ENCODE results near the gene CAMK2B. TPM values are rescaled to one million over a fixed set of nuclear protein-coding genes. Genes with fewer than 3 reads are reported as not detected.

CAMK2B gene
- total and polyA plus RNA-seq, 2 experiments from 2014 or later = not detected

DNA sequence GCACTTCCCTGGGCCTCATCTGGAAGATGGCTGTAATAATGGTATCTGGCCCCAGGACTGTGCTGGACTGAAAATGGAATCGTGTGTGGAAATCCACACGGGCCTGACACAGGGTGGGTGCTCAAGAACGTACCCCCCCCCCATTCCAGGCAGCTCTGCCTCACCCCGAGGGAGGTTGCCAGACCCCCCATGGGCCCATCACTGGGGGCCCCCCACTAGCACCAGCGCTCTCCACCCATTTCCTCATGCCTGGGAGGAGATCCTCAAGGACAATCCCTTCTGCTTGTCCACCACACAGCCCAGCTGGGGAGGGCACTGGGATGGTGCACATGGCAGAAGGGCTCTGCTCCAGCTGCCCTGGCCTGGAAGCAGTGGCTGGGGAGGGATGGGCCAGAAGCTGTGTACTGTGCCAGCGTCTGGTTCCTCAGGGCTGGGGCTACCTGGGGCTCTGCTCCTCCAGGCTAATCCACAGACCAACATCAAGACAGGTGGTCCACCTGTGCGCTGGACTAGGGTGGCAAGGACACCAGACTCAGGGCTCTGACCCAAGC is 55.4 kb downstream of the CAMK2B start:
- Mint-ChIP-seq H3K9me3 (no peaks in the 10 kb centered on the region), H3K27me3 (ENCODE audit: insufficient read depth, low read depth, poor library complexity) (peaks cover 9% of the 10 kb centered on the region), H3K36me3 (ENCODE audit: low read depth) (no peaks in the 10 kb centered on the region), H3K27ac (no peak overlapping the region), H3K4me1 (peaks cover 2% of the 10 kb centered on the region; the same call in 2 of the 3 replicates), H3K4me3 (no peak overlapping the region)
- H3K9me2 ChIP-seq (ENCODE audit: insufficient read depth) = no peaks in the 10 kb centered on the region
- H3K4me2 ChIP-seq = no peak overlapping the region
- H3K27me3 ChIP-seq (ENCODE audit: insufficient read depth) = peaks cover 6% of the 10 kb centered on the region
- H3K4me1 ChIP-seq (ENCODE audit: insufficient read depth) = no peaks in the 10 kb centered on the region
- H3K36me3 ChIP-seq (ENCODE audit: insufficient read depth) = no peaks in the 10 kb centered on the region
- no peaks in the 10 kb centered on the region for H3K79me2 ChIP-seq (replicated peaks; ENCODE audit: insufficient read depth)
- DNase-seq (ENCODE audit: low spot score) = no peak
- TF ChIP-seq EZH2 (IDR thresholded peaks at IDR 0.05; ENCODE audit: low read depth, unreplicated experiment) = no peak
- TF ChIP-seq ZNF331 (CRISPR knock-in tag; IDR thresholded peaks at IDR 0.05; ENCODE audit: low read depth) = no peak
- TF ChIP-seq CTCF (conservative IDR thresholded peaks at IDR 0.05; ENCODE audit: low read depth in 2 of 2) = no peak
- TF ChIP-seq NANOG (IDR thresholded peaks at IDR 0.05; ENCODE audit: borderline replicate concordance) = no peak
- no peak for TF ChIP-seq POLR2AphosphoS5 (IDR thresholded peaks at IDR 0.05; ENCODE audit: low read depth)
- TF ChIP-seq JUNB (IDR thresholded peaks at IDR 0.05; ENCODE audit: unreplicated experiment) = no peak
- TF ChIP-seq EZH2phosphoT487 (IDR thresholded peaks at IDR 0.05; ENCODE audit: unreplicated experiment) = no peak
- TF ChIP-seq, protein P1, sequence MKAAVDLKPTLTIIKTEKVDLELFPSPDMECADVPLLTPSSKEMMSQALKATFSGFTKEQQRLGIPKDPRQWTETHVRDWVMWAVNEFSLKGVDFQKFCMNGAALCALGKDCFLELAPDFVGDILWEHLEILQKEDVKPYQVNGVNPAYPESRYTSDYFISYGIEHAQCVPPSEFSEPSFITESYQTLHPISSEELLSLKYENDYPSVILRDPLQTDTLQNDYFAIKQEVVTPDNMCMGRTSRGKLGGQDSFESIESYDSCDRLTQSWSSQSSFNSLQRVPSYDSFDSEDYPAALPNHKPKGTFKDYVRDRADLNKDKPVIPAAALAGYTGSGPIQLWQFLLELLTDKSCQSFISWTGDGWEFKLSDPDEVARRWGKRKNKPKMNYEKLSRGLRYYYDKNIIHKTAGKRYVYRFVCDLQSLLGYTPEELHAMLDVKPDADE (IDR thresholded peaks at IDR 0.05) = no peak
- TF ChIP-seq ZNF114 (CRISPR knock-in tag; IDR thresholded peaks at IDR 0.05) = no peak
- TF ChIP-seq REST (IDR thresholded peaks at IDR 0.05; ENCODE audit: unreplicated experiment) = no peak
- TF ChIP-seq STAT1 (IDR thresholded peaks at IDR 0.05; ENCODE audit: unreplicated experiment) = no peak
- TF ChIP-seq, protein P2, sequence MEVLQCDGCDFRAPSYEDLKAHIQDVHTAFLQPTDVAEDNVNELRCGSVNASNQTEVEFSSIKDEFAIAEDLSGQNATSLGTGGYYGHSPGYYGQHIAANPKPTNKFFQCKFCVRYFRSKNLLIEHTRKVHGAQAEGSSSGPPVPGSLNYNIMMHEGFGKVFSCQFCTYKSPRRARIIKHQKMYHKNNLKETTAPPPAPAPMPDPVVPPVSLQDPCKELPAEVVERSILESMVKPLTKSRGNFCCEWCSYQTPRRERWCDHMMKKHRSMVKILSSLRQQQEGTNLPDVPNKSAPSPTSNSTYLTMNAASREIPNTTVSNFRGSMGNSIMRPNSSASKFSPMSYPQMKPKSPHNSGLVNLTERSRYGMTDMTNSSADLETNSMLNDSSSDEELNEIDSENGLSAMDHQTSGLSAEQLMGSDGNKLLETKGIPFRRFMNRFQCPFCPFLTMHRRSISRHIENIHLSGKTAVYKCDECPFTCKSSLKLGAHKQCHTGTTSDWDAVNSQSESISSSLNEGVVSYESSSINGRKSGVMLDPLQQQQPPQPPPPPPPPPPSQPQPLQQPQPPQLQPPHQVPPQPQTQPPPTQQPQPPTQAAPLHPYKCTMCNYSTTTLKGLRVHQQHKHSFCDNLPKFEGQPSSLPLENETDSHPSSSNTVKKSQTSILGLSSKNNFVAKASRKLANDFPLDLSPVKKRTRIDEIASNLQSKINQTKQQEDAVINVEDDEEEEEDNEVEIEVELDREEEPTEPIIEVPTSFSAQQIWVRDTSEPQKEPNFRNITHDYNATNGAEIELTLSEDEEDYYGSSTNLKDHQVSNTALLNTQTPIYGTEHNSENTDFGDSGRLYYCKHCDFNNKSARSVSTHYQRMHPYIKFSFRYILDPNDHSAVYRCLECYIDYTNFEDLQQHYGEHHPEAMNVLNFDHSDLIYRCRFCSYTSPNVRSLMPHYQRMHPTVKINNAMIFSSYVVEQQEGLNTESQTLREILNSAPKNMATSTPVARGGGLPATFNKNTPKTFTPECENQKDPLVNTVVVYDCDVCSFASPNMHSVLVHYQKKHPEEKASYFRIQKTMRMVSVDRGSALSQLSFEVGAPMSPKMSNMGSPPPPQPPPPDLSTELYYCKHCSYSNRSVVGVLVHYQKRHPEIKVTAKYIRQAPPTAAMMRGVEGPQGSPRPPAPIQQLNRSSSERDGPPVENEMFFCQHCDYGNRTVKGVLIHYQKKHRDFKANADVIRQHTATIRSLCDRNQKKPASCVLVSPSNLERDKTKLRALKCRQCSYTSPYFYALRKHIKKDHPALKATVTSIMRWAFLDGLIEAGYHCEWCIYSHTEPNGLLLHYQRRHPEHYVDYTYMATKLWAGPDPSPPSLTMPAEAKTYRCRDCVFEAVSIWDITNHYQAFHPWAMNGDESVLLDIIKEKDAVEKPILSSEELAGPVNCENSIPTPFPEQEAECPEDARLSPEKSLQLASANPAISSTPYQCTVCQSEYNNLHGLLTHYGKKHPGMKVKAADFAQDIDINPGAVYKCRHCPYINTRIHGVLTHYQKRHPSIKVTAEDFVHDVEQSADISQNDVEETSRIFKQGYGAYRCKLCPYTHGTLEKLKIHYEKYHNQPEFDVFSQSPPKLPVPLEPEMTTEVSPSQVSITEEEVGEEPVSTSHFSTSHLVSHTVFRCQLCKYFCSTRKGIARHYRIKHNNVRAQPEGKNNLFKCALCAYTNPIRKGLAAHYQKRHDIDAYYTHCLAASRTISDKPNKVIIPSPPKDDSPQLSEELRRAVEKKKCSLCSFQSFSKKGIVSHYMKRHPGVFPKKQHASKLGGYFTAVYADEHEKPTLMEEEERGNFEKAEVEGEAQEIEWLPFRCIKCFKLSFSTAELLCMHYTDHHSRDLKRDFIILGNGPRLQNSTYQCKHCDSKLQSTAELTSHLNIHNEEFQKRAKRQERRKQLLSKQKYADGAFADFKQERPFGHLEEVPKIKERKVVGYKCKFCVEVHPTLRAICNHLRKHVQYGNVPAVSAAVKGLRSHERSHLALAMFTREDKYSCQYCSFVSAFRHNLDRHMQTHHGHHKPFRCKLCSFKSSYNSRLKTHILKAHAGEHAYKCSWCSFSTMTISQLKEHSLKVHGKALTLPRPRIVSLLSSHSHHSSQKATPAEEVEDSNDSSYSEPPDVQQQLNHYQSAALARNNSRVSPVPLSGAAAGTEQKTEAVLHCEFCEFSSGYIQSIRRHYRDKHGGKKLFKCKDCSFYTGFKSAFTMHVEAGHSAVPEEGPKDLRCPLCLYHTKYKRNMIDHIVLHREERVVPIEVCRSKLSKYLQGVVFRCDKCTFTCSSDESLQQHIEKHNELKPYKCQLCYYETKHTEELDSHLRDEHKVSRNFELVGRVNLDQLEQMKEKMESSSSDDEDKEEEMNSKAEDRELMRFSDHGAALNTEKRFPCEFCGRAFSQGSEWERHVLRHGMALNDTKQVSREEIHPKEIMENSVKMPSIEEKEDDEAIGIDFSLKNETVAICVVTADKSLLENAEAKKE (CRISPR knock-in tag; IDR thresholded peaks at IDR 0.05) = no peak
- no peak for TF ChIP-seq CREB1 (CRISPR knock-in tag; IDR thresholded peaks at IDR 0.05; ENCODE audit: low read depth)
- H4K20me1 ChIP-seq (replicated peaks; ENCODE audit: insufficient read depth) = no peaks in the 10 kb centered on the region
- no peak overlapping the region for H3K27ac ChIP-seq (ENCODE audit: low read depth)
- no peak overlapping the region for H2AFZ ChIP-seq
- ATAC-seq = no peak
- H3K4me3 ChIP-seq = no peak overlapping the region
- no peaks in the 10 kb centered on the region for H3F3A ChIP-seq (replicated peaks; ENCODE audit: low read depth)

Measured in GM23338 (cell line).